Choroid plexus epithelial cell (primary cell): ENCODE data around the gene MAEA.

Source experiments
- DNase-seq: peaks from one replicate; pipeline ENCODE4 v3.0.0-alpha.2; 2010; ENCODE audit warnings: low read depth
- H3K4me3 ChIP-seq: 2 replicates; pipeline ENCODE4 v1.5.1; 2011; ENCODE audit warnings: low read depth, mild to moderate bottlenecking, control low read depth, low read length, moderate library complexity
- TF ChIP-seq, protein P1 (sequence below): conservative IDR thresholded peaks from 2 replicates; pipeline ENCODE4 v1.5.1; 2011; ENCODE audit warnings: low read depth, mild to moderate bottlenecking, control low read depth, inconsistent platforms, low read length, moderate library complexity

MAEA gene

GRCh38 chr4:1348014-1348513 lies 58.4 kb downstream of the MAEA start:
- no peak for DNase-seq
- peak overlapping the region; percentile 74 for H3K4me3 ChIP-seq

DNA sequence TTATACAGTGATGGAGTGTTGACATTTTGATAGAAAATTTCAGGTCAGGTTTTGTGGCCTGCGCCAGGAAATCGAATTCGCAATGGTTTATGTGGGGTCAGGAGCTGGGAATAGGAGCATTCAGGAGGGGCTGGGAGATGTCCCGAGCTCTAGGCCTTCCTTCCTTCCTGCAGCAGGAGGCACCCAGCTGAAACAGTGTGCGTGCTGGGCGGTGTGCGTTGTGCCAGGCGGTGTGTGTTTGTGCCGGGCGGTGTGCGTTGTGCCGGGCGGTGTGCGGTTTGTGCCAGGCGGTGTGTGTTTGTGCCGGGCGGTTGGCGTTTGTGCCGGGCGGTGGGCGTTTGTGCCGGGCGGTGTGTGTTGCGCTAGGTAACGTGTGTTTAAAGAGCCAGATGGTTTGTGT lies 59.1 kb downstream of the MAEA start:
- TF ChIP-seq, protein P1, sequence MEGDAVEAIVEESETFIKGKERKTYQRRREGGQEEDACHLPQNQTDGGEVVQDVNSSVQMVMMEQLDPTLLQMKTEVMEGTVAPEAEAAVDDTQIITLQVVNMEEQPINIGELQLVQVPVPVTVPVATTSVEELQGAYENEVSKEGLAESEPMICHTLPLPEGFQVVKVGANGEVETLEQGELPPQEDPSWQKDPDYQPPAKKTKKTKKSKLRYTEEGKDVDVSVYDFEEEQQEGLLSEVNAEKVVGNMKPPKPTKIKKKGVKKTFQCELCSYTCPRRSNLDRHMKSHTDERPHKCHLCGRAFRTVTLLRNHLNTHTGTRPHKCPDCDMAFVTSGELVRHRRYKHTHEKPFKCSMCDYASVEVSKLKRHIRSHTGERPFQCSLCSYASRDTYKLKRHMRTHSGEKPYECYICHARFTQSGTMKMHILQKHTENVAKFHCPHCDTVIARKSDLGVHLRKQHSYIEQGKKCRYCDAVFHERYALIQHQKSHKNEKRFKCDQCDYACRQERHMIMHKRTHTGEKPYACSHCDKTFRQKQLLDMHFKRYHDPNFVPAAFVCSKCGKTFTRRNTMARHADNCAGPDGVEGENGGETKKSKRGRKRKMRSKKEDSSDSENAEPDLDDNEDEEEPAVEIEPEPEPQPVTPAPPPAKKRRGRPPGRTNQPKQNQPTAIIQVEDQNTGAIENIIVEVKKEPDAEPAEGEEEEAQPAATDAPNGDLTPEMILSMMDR = no peak
- DNase-seq = no peak
- no peak overlapping the region for H3K4me3 ChIP-seq

More at GRCh38 chr4:1348014-1348513, 58.4 kb downstream of the MAEA start:
- TF ChIP-seq, protein P1 = no peak

- TF ChIP-seq, protein P1 = no peak
- H3K4me3 ChIP-seq = no peak overlapping the region
- no peak for DNase-seq
These were observed 59.9 kb downstream of the MAEA start for GRCh38 chr4:1349359-1350168.

DNA sequence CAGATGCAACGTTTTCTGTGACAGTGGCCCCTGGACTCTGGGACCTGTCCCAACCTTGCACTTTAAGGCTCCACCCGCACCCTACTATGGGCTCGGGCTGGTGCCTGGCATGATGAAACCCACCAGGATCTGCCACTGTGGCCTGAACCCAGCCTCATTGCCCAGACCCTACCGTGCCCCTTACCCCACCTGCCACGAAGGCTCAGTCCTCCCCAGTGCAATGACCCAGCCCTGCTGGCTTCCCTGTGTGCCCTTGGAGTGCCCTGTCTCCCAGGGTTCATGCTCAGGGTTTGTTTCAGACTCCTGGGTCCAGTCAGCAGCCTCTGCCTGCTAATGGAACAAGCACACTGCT lies 60.5 kb downstream of the MAEA start:
- TF ChIP-seq, protein P1 = no peak
- H3K4me3 ChIP-seq = no peak overlapping the region
- no peak for DNase-seq

GRCh38 chr4:1351854-1352566 lies 62.3 kb downstream of the MAEA start:
- peak; percentile 81 for DNase-seq
- TF ChIP-seq, protein P1 = peak; percentile 97
- H3K4me3 ChIP-seq = no peak overlapping the region

GRCh38 chr4:1352567-1352900 lies 62.8 kb downstream of the MAEA start:
- no peak for DNase-seq
- no peak overlapping the region for H3K4me3 ChIP-seq
- TF ChIP-seq, protein P1 = no peak
